G401 (cell line): Measurements from ENCODE around the gene NUCB2. TPM values are rescaled to one million over a fixed set of nuclear protein-coding genes. Genes with fewer than 3 reads are reported as not detected.

Experiments used
- DNase-seq: peaks from one replicate; pipeline ENCODE4 v3.0.0-alpha.2; 2015; ENCODE audit warnings: low spot score
- in situ Hi-C: cut with HindIII; loops from 2 replicates; pipeline ENCODE4 v1.10.0; 2016; ENCODE audit warnings: low sequenced_read_pairs, mixed read lengths
- total RNA-seq: library from RNA; depleted of rRNA; stranded (reverse); fragments of >200 nt; shearing (Covaris generic); gene quantifications from 2 replicates; pipeline ENCODE4 v1.2.3, GENCODE V29; 2014; rRNA removed

The NUCB2 gene
- total RNA-seq, 1 experiment from 2014 or later = 5.6 TPM

- in situ Hi-C loops = no loop called here
- DNase-seq = no peak
Observed at GRCh38 chr11:17369094-17369493, 92.6 kb downstream of the NUCB2 start.

- no peak for DNase-seq
- in situ Hi-C loops = no loop called here
Observed at GRCh38 chr11:17369684-17370243, 93.2 kb downstream of the NUCB2 start.

GRCh38 chr11:17371614-17372013 is 95.1 kb downstream of the NUCB2 start:
- in situ Hi-C loops = no loop called here
- no peak for DNase-seq

- DNase-seq = no peak
- in situ Hi-C loops = no loop called here
Observed at GRCh38 chr11:17375547-17375946, 99.0 kb downstream of the NUCB2 start.

GRCh38 chr11:17376493-17376892 is 100.0 kb downstream of the NUCB2 start:
- no peak for DNase-seq
- in situ Hi-C loops = no loop called here

GRCh38 chr11:17378655-17379054 is 102.1 kb downstream of the NUCB2 start:
- no peak for DNase-seq
- in situ Hi-C loops = no loop called here

- DNase-seq = no peak
- in situ Hi-C loops = no loop called here
Observed at GRCh38 chr11:17379383-17380180, 103.0 kb downstream of the NUCB2 start.

GRCh38 chr11:17381156-17381555 is 104.6 kb downstream of the NUCB2 start:
- DNase-seq = peak; percentile 87
- in situ Hi-C loops = no loop called here

Other genes starting within 250 kb of the NUCB2 start
- gene RPS13, start 199.1 kb upstream of the NUCB2 start, total RNA-seq = 1,340 and 1,892 TPM in 2 replicates
- gene PIK3C2A, start 68.8 kb upstream of the NUCB2 start, total RNA-seq = 42.0 and 79.1 TPM in 2 replicates
- 1.5 and 1.8 TPM in 2 replicates for gene NCR3LG1, start 75.1 kb downstream of the NUCB2 start, total RNA-seq
- 2.6 and 4.3 TPM in 2 replicates for gene KCNJ11, start 111.9 kb downstream of the NUCB2 start, total RNA-seq
- gene ABCC8, start 200.1 kb downstream of the NUCB2 start, total RNA-seq = 0.47 and 1.1 TPM in 2 replicates